SK-N-SH (cell line): ENCODE results near the gene ANKRD40. TPM values are rescaled to one million over a fixed set of nuclear protein-coding genes. Genes with fewer than 3 reads are reported as not detected.

Experiments
- CTCF ChIA-PET: fragments of 300-600, 350-600 bp; formaldehyde crosslinking; extraction: SDS; loops from one replicate; lab custom pipeline; 2021; lab: Yijun Ruan, JAX
- POLR2A ChIA-PET: fragments of 350-600 bp; sonication (Branson Sonifier 250); formaldehyde crosslinking; extraction: SDS; loops from one replicate; lab custom pipeline; 2020; ENCODE audit warnings: antibody characterized with exemption, inconsistent platforms; lab: Yijun Ruan, JAX
- DNase-seq: peaks from one replicate; pipeline ENCODE4 v3.0.0; 2012
- H2AFZ ChIP-seq: fragments of 200-600 bp; sonication (generic); 2 replicates; pipeline ENCODE4 v1.8.1; 2016; ENCODE audit warnings: antibody characterized with exemption, mild to moderate bottlenecking, low read depth
- H3F3A ChIP-seq: fragments of 200-600 bp; sonication (generic); replicated peaks from 2 replicates; pipeline ENCODE3; 2016; ENCODE audit warnings: antibody characterized with exemption, mild to moderate bottlenecking; ENCODE audit not compliant: insufficient read depth
- H3K27ac ChIP-seq, 2 experiments: fragments of 200-500 bp in 1 of 2; fragments of 200-600 bp in 1 of 2; sonication (Bioruptor generic) in 1 of 2; sonication (generic), shearing (Covaris generic) in 1 of 2; 2 replicates each; pipeline versions ENCODE4 v1.5.1 to v1.6.1; 2014 to 2016; ENCODE audit warnings: low read depth in 2 of 2, inconsistent platforms in 1 of 2, low read length in 1 of 2, mild to moderate bottlenecking in 1 of 2, mixed read lengths in 1 of 2
- H3K27me3 ChIP-seq: fragments of 200-600 bp; sonication (generic), shearing (Covaris generic); 2 replicates; pipeline ENCODE4 v1.6.1; 2016; ENCODE audit warnings: mixed run types; ENCODE audit not compliant: insufficient read depth
- H3K36me3 ChIP-seq, 2 experiments: fragments of 200-500 bp in 1 of 2; fragments of 200-600 bp in 1 of 2; sonication (Bioruptor generic) in 1 of 2; sonication (generic) in 1 of 2; replicated peaks in 1 of 2; 2 replicates each; pipeline versions ENCODE3 to v1.5.1; 2014 to 2016; ENCODE audit warnings: low read length in 1 of 2, mild to moderate bottlenecking in 1 of 2; ENCODE audit not compliant: insufficient read depth in 2 of 2, control insufficient read depth in 1 of 2
- H3K4me1 ChIP-seq, 2 experiments: fragments of 200-500 bp in 1 of 2; fragments of 200-600 bp in 1 of 2; sonication (Bioruptor generic) in 1 of 2; sonication (generic), shearing (Covaris generic) in 1 of 2; 2 replicates each; pipeline versions ENCODE4 v1.5.1 to v1.6.1; 2014 to 2016; ENCODE audit warnings: low read depth in 1 of 2, low read length in 1 of 2, mixed run types in 1 of 2; ENCODE audit not compliant: insufficient read depth in 2 of 2, control insufficient read depth in 1 of 2
- H3K4me2 ChIP-seq: fragments of 200-600 bp; sonication (generic), shearing (Covaris generic); 2 replicates; pipeline ENCODE4 v1.6.1; 2017; ENCODE audit warnings: mixed run types
- H3K4me3 ChIP-seq, 2 experiments: fragments of 200-500 bp in 1 of 2; fragments of 200-600 bp in 1 of 2; sonication (Bioruptor generic) in 1 of 2; sonication (generic), shearing (Covaris generic) in 1 of 2; 2 replicates each; pipeline versions ENCODE4 v1.5.1 to v1.8.1; 2014 to 2016; ENCODE audit warnings: low read depth in 2 of 2, inconsistent platforms in 1 of 2, low read length in 1 of 2, mild to moderate bottlenecking in 1 of 2, mixed read lengths in 1 of 2, moderate library complexity in 1 of 2
- H3K79me2 ChIP-seq: fragments of 200-600 bp; sonication (generic); 2 replicates; pipeline ENCODE4 v1.8.1; 2017; ENCODE audit warnings: mild to moderate bottlenecking; ENCODE audit not compliant: insufficient read depth
- H3K9ac ChIP-seq: fragments of 200-600 bp; sonication (generic); 2 replicates; pipeline ENCODE4 v1.6.1; 2017; ENCODE audit warnings: mixed run types
- H3K9me2 ChIP-seq: fragments of 200-600 bp; sonication (generic); 2 replicates; pipeline ENCODE4 v1.6.1; 2017; ENCODE audit warnings: mixed run types
- H3K9me3 ChIP-seq: fragments of 200-600 bp; sonication (generic); 2 replicates; pipeline ENCODE4 v1.6.1; 2017; ENCODE audit warnings: mixed run types, mild to moderate bottlenecking, moderate library complexity
- H4K20me1 ChIP-seq: fragments of 200-600 bp; sonication (generic); 2 replicates; pipeline ENCODE4 v1.6.1; 2017; ENCODE audit warnings: mild to moderate bottlenecking, mixed run types; ENCODE audit not compliant: insufficient read depth
- CTCF ChIP-seq: fragments of 200-600 bp; sonication (generic); IDR thresholded peaks from 2 replicates; pipeline ENCODE4 v1.6.1; 2017; ENCODE audit warnings: antibody characterized with exemption, mild to moderate bottlenecking, moderate library complexity
- ELF1 ChIP-seq: IDR thresholded peaks from 2 replicates; pipeline ENCODE4 v1.4.0; 2012
- EP300 ChIP-seq, 2 experiments: IDR thresholded peaks; 2 replicates each; pipeline versions ENCODE4 v1.4.0 to v1.6.1; 2012; ENCODE audit warnings: borderline replicate concordance in 1 of 2, low read depth in 1 of 2, low read length in 1 of 2
- FOXJ3 ChIP-seq: sonication (generic); formaldehyde crosslinking; IDR thresholded peaks from 2 replicates; pipeline ENCODE4 v1.5.1; 2020; ENCODE audit warnings: mild to moderate bottlenecking, missing genetic modification reagents
- FOXM1 ChIP-seq: IDR thresholded peaks from 2 replicates; pipeline ENCODE4 v1.4.0; 2012; ENCODE audit warnings: low read depth, mild to moderate bottlenecking
- IRF3 ChIP-seq: fragments of 150-350 bp; IDR thresholded peaks from 2 replicates; pipeline ENCODE4 v1.6.1; 2016; ENCODE audit warnings: mild to moderate bottlenecking, low read depth, low read length
- MAX ChIP-seq: IDR thresholded peaks from 2 replicates; pipeline ENCODE4 v1.4.0; 2012; ENCODE audit warnings: low read depth
- MEF2A ChIP-seq: IDR thresholded peaks from 2 replicates; pipeline ENCODE4 v1.4.0; 2012; ENCODE audit warnings: low read depth, borderline replicate concordance
- NFIC ChIP-seq: IDR thresholded peaks from 2 replicates; pipeline ENCODE4 v1.4.0; 2012; ENCODE audit warnings: borderline replicate concordance
- NRF1 ChIP-seq: IDR thresholded peaks from 2 replicates; pipeline ENCODE4 v1.6.1; 2012; ENCODE audit warnings: low read depth, mild to moderate bottlenecking, low read length
- PBX3 ChIP-seq: IDR thresholded peaks from 2 replicates; pipeline ENCODE4; 2012
- POLR2AphosphoS5 ChIP-seq: IDR thresholded peaks from 2 replicates; pipeline ENCODE4 v1.6.1; 2012; ENCODE audit warnings: low read depth, low read length
- RCOR1 ChIP-seq: fragments of 150-350 bp; IDR thresholded peaks from 2 replicates; pipeline ENCODE4 v1.6.1; 2017; ENCODE audit warnings: antibody characterized with exemption, low read length
- SIN3A ChIP-seq: IDR thresholded peaks from 2 replicates; pipeline ENCODE4 v1.6.1; 2012; ENCODE audit warnings: low read depth, mild to moderate bottlenecking, low read length, moderate library complexity, borderline replicate concordance
- TEAD4 ChIP-seq: IDR thresholded peaks from 2 replicates; pipeline ENCODE4 v1.4.0; 2012; ENCODE audit warnings: mild to moderate bottlenecking, borderline replicate concordance; ENCODE audit not compliant: insufficient read depth
- USF1 ChIP-seq: IDR thresholded peaks from 2 replicates; pipeline ENCODE4 v1.4.0; 2012; ENCODE audit warnings: low read depth, borderline replicate concordance
- USF2 ChIP-seq: fragments of 150-350 bp; IDR thresholded peaks from 2 replicates; pipeline ENCODE4 v1.6.1; 2017; ENCODE audit warnings: antibody characterized with exemption, low read length, low read depth, borderline replicate concordance
- YY1 ChIP-seq: IDR thresholded peaks from 2 replicates; pipeline ENCODE4 v1.4.0; 2012; ENCODE audit warnings: low read depth, mild to moderate bottlenecking
- WGBS: methylation state at CpG from one replicate; pipeline ENCODE4 v1.1.6; 2017; ENCODE audit warnings: low lambda C conversion rate; 5-methylcytosine and 5-hydroxymethylcytosine counted together
- polyA plus RNA-seq, 3 experiments: library from polyadenylated mRNA; depleted of rRNA; stranded (reverse); fragments of >200 nt; gene quantifications; 2 replicates each; pipeline ENCODE4 v1.2.3, GENCODE V29; 2012

ANKRD40 gene
- polyA plus RNA-seq, 1 of the 3 experiments (the other 2 are of a cell fraction), result 33.6 TPM

- H3K9ac ChIP-seq, result no peak overlapping the region
- H3K4me3 ChIP-seq, result no peak overlapping the region
- ChIA-PET POLR2A (no interaction called here), CTCF (interaction anchor here (0.8 kb wide), 1 partner anchor 90 kb away, joined by 3 read pairs; no protein-coding TSS in a partner anchor)
- H3K9me3 ChIP-seq, result no peaks in the 10 kb centered on the region
- no peaks in the 10 kb centered on the region for H3K27me3 ChIP-seq
- TF ChIP-seq SIN3A (no peak), USF2 (no peak), NFIC (no peak), PBX3 (no peak), MEF2A (no peak), MAX (no peak), CTCF (no peak), POLR2AphosphoS5 (no peak), EP300 (IDR thresholded peaks at IDR 0.05; ENCODE audit: borderline replicate concordance in 1 of 2, low read depth in 1 of 2, low read length in 1 of 2) (no peak), ELF1 (no peak), RCOR1 (no peak), TEAD4 (no peak), NRF1 (no peak), USF1 (no peak), FOXM1 (no peak), FOXJ3 (CRISPR knock-in tag) (no peak), IRF3 (no peak), YY1 (no peak)
- DNase-seq, result no peak
- no peaks in the 10 kb centered on the region for H3K9me2 ChIP-seq
- no peak overlapping the region for H3K27ac ChIP-seq
- H3F3A ChIP-seq, result peaks cover 8% of the 10 kb centered on the region
- no peaks in the 10 kb centered on the region; a peak in 1 of 4 replicates for H3K4me1 ChIP-seq
- H2AFZ ChIP-seq, result no peak overlapping the region
- no peaks in the 10 kb centered on the region for H3K36me3 ChIP-seq
- 57% methylated on average over 3 of the region's 3 CpGs for WGBS
- H4K20me1 ChIP-seq, result peaks cover 8% of the 10 kb centered on the region
- H3K79me2 ChIP-seq, result peaks cover 11% of the 10 kb centered on the region
- no peak overlapping the region for H3K4me2 ChIP-seq
Observed at GRCh38 chr17:50715471-50715870, 7.8 kb upstream of the ANKRD40 start.
